ENCODE results near the gene NCF2. TPM values are rescaled to one million over a fixed set of nuclear protein-coding genes. Genes with fewer than 3 reads are reported as not detected.

Gene NCF2
- total and polyA plus RNA-seq, 2 donors, result 11.9 to 13.3 TPM

DNA sequence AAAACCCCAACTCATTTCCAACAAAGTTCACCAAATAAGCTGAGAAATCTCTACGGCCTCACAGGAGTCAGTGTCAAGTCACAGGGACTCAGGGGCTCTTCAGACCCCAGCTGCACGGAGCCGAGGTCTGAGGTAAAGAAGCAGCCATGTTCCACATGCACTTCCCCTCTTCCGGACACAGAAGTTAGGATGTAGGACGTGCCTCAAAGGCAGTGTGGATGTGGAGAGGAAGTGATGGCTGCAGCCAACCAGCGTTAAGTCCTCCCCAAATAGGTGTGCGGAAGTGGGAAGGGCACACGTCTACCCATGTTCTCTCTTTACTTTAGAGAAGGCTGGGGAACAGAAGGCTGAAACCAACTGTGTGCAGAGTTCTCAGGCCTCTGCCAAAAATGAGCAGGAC lies 14.6 kb upstream of the NCF2 start:
- no peak overlapping the region for H3K27ac ChIP-seq (ENCODE audit: low read depth in 1 of 2, low read length in 1 of 2)
- WGBS, result 93% methylated on average over 8 of the region's 8 CpGs
- DNase-seq (ENCODE audit: low read depth in 6 of 9, low spot score in 9 of 9), result no peak
- H3K36me3 ChIP-seq (ENCODE audit: control insufficient read depth in 2 of 2, insufficient read depth in 2 of 2, low read length in 1 of 2), result no peaks in the 10 kb centered on the region
- no peak overlapping the region for H3K4me3 ChIP-seq (ENCODE audit: low read length in 2 of 2)
- H3K9me3 ChIP-seq (ENCODE audit: control insufficient read depth in 2 of 2, insufficient read depth in 1 of 2, low read length in 1 of 2), result no peaks in the 10 kb centered on the region
- no peaks in the 10 kb centered on the region for H3K27me3 ChIP-seq (ENCODE audit: control insufficient read depth in 2 of 2, insufficient read depth in 1 of 2, low read length in 1 of 2)
- no peaks in the 10 kb centered on the region for H3K4me1 ChIP-seq (ENCODE audit: control insufficient read depth in 2 of 2, insufficient read depth in 2 of 2, low read length in 2 of 2)

DNA sequence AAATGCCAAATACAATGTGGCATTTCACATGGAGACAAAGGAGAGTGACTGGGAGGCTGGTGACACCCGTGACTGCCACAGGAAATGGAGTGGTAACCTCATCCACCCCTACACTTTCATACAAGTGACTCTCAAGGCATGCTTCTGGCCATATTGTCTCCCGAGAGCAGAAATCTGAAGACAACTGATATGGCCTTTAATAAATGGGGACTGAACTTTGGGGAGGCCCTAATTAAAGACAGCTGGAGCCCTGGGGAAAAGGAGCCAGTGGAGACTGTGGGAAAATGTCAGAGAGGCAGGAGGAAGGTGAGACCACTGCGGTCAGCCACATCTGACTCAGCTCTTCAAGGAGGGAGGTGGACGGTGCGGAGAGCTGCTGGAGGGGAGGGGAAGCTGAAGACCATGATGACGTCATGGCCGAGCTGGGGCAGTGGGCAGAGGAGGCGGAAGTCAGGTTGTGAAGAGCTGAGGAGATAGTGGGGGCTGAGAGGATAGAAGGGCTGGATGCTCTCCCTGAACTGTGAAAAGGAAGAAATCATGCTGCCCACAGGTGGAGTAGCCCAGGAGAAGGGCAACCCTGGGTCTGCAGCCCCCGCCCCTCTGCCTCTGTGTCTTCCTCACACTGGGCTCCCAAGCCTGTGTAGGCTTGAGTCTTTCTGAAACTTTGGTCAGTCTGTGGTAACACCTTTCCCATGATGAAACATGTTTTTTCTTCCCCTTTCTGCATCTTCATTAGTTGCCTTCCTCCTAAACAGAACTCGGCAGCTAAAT lies 14.0 kb upstream of the NCF2 start:
- DNase-seq (ENCODE audit: low read depth in 6 of 9, low spot score in 9 of 9), result no peak
- WGBS, result 81% methylated on average over 10 of the region's 10 CpGs
- H3K4me1 ChIP-seq (ENCODE audit: control insufficient read depth in 2 of 2, insufficient read depth in 2 of 2, low read length in 2 of 2), result no peaks in the 10 kb centered on the region
- no peaks in the 10 kb centered on the region for H3K27me3 ChIP-seq (ENCODE audit: control insufficient read depth in 2 of 2, insufficient read depth in 1 of 2, low read length in 1 of 2)
- H3K36me3 ChIP-seq (ENCODE audit: control insufficient read depth in 2 of 2, insufficient read depth in 2 of 2, low read length in 1 of 2), result no peaks in the 10 kb centered on the region
- H3K4me3 ChIP-seq (ENCODE audit: low read length in 2 of 2), result no peak overlapping the region
- no peak overlapping the region for H3K27ac ChIP-seq (ENCODE audit: low read depth in 1 of 2, low read length in 1 of 2)
- no peaks in the 10 kb centered on the region for H3K9me3 ChIP-seq (ENCODE audit: control insufficient read depth in 2 of 2, insufficient read depth in 1 of 2, low read length in 1 of 2)

DNA sequence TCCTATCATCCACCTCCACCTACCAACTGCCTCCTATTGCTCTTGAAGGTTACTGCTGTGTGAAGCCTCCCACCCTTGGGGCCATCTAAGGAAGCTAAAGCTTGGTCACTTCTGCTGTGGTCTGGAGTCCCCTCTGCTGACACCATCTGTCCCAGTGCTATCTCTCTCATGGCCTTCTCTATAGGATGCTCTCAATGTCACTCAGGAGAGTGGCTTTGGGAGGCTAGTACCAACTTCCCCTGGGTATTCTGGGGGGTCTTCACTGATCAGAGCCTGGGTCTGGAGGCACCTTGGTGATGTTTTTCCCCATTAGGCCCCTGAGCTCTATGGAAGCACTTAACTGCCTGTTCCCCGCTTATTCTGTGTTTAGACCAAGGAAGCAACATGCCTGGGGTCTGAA lies 12.3 kb upstream of the NCF2 start:
- WGBS, result 100% methylated on average over 1 of the region's 1 CpG
- Histone ChIP-seq H3K9me3 (ENCODE audit: control insufficient read depth in 2 of 2, insufficient read depth in 1 of 2, low read length in 1 of 2) (no peaks in the 10 kb centered on the region), H3K27ac (ENCODE audit: low read depth in 1 of 2, low read length in 1 of 2) (no peak overlapping the region), H3K36me3 (ENCODE audit: control insufficient read depth in 2 of 2, insufficient read depth in 2 of 2, low read length in 1 of 2) (no peaks in the 10 kb centered on the region), H3K4me1 (ENCODE audit: control insufficient read depth in 2 of 2, insufficient read depth in 2 of 2, low read length in 2 of 2) (no peaks in the 10 kb centered on the region), H3K4me3 (ENCODE audit: low read length in 2 of 2) (no peak overlapping the region), H3K27me3 (ENCODE audit: control insufficient read depth in 2 of 2, insufficient read depth in 1 of 2, low read length in 1 of 2) (no peaks in the 10 kb centered on the region)
- no peak for DNase-seq (ENCODE audit: low read depth in 6 of 9, low spot score in 9 of 9)

DNA sequence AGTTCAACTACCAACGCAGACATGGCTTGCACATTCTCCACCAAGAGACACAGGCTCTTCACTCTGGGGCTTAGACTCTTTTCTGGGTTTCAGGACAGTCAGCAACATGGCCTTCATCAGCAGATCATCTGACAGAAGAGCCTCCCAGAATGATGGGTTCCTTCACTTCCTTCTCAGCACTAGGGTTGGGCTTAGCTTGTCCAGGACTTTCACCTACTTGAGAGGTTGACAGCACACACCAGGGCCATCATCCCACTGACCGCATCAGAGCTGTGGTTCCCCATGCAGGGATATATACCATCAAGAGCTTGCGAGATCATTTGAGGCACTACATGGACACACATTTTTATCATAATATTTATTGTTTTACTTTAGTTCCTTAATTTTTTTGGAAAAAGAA lies 10.4 kb upstream of the NCF2 start:
- H3K27me3 ChIP-seq (ENCODE audit: control insufficient read depth in 2 of 2, insufficient read depth in 1 of 2, low read length in 1 of 2), result no peaks in the 10 kb centered on the region
- H3K4me1 ChIP-seq (ENCODE audit: control insufficient read depth in 2 of 2, insufficient read depth in 2 of 2, low read length in 2 of 2), result no peaks in the 10 kb centered on the region
- H3K36me3 ChIP-seq (ENCODE audit: control insufficient read depth in 2 of 2, insufficient read depth in 2 of 2, low read length in 1 of 2), result no peaks in the 10 kb centered on the region
- no peak for DNase-seq (ENCODE audit: low read depth in 6 of 9, low spot score in 9 of 9)
- H3K27ac ChIP-seq (ENCODE audit: low read depth in 1 of 2, low read length in 1 of 2), result peak overlapping the region in 1 of 2 donors; percentile 3
- WGBS, result 96% methylated on average over 3 of the region's 3 CpGs
- no peak overlapping the region for H3K4me3 ChIP-seq (ENCODE audit: low read length in 2 of 2)
- no peaks in the 10 kb centered on the region for H3K9me3 ChIP-seq (ENCODE audit: control insufficient read depth in 2 of 2, insufficient read depth in 1 of 2, low read length in 1 of 2)

DNA sequence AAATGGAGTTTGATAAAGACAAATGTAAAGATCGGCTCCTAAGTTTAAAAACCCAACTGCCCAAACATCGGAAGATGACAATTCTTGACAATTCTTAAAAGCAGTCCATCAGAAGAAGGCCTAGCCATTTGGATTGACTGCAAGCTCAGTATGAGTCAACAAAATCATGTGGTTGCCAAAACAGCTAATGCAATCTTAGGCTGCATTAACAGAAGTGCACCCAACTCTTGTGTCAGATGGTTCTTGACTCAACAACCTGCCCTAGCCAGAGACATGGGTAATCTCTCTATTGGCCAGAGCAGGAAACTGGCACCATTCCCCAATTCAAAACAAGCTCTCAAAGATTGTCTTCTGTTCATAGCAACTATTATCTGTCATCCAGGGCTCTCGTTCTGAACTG lies 9.9 kb upstream of the NCF2 start:
- Histone ChIP-seq H3K4me1 (ENCODE audit: control insufficient read depth in 2 of 2, insufficient read depth in 2 of 2, low read length in 2 of 2) (no peaks in the 10 kb centered on the region), H3K27ac (ENCODE audit: low read depth in 1 of 2, low read length in 1 of 2) (no peak overlapping the region), H3K9me3 (ENCODE audit: control insufficient read depth in 2 of 2, insufficient read depth in 1 of 2, low read length in 1 of 2) (no peaks in the 10 kb centered on the region), H3K27me3 (ENCODE audit: control insufficient read depth in 2 of 2, insufficient read depth in 1 of 2, low read length in 1 of 2) (no peaks in the 10 kb centered on the region), H3K36me3 (ENCODE audit: control insufficient read depth in 2 of 2, insufficient read depth in 2 of 2, low read length in 1 of 2) (no peaks in the 10 kb centered on the region), H3K4me3 (ENCODE audit: low read length in 2 of 2) (no peak overlapping the region)
- no peak for DNase-seq (ENCODE audit: low read depth in 6 of 9, low spot score in 9 of 9)
- 97% methylated on average over 3 of the region's 3 CpGs for WGBS

DNA sequence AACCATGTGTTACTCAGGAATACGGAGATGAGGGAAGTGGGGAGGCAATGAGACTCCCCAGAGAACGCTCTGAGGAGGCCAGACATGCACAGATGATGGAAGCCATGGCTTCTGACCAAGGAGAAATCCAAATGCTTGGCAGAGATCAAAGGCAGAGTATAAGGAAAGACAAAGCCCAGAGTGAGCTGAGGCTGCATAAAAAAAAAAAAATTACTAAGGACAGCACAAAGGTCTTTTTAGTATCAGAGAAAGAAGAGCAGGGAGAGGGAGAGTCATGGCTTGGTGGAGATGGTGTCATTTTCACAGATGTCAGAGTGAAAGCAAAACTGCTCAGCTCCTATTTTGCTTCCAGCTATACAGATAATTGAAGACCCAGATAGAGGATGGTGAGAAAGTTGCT lies 8.1 kb upstream of the NCF2 start:
- H3K27me3 ChIP-seq (ENCODE audit: control insufficient read depth in 2 of 2, insufficient read depth in 1 of 2, low read length in 1 of 2), result no peaks in the 10 kb centered on the region
- no peak overlapping the region for H3K4me3 ChIP-seq (ENCODE audit: low read length in 2 of 2)
- no peak for DNase-seq (ENCODE audit: low read depth in 6 of 9, low spot score in 9 of 9)
- H3K36me3 ChIP-seq (ENCODE audit: control insufficient read depth in 2 of 2, insufficient read depth in 2 of 2, low read length in 1 of 2), result no peaks in the 10 kb centered on the region
- 90% methylated on average over 2 of the region's 2 CpGs for WGBS
- H3K4me1 ChIP-seq (ENCODE audit: control insufficient read depth in 2 of 2, insufficient read depth in 2 of 2, low read length in 2 of 2), result no peaks in the 10 kb centered on the region
- H3K27ac ChIP-seq (ENCODE audit: low read depth in 1 of 2, low read length in 1 of 2), result peak overlapping the region in 1 of 2 donors; percentile 51
- no peaks in the 10 kb centered on the region for H3K9me3 ChIP-seq (ENCODE audit: control insufficient read depth in 2 of 2, insufficient read depth in 1 of 2, low read length in 1 of 2)

DNA sequence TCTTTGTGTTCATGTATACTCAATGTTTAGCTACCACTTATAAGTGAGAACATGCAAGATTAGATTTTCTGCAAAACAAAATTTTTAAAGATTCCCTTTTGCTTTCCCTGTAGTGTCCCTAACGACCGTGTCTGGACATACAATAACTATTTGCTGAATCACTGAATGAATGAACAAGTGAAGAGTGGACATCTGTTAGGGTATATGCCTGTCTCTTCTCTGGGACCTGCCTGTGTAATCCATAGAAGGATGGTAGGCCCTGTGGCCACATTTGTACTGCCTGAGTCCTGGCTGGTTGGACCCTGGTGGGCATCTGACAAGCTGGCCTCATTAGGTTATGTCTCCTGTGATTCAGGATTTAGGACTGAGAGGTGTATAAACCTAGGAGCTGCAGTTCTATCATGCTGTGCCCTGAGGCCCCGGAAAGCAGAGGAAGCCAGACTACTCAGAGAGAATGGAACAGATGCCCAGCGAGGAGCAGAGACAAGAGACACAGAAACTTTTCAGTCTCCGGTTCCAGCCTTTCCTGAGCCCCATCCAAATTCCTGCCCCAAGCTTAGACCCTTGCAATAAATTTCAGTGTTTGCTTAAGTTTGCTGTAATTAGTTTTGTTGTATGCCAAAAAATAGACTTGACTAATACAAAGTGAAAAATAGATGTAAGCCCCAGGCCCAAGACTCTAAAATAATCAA lies 7.5 kb upstream of the NCF2 start:
- no peak overlapping the region for H3K4me3 ChIP-seq (ENCODE audit: low read length in 2 of 2)
- peak overlapping the region in 1 of 2 donors; percentile 2 for H3K27ac ChIP-seq (ENCODE audit: low read depth in 1 of 2, low read length in 1 of 2)
- H3K4me1 ChIP-seq (ENCODE audit: control insufficient read depth in 2 of 2, insufficient read depth in 2 of 2, low read length in 2 of 2), result no peaks in the 10 kb centered on the region
- no peaks in the 10 kb centered on the region for H3K36me3 ChIP-seq (ENCODE audit: control insufficient read depth in 2 of 2, insufficient read depth in 2 of 2, low read length in 1 of 2)
- DNase-seq (ENCODE audit: low read depth in 6 of 9, low spot score in 9 of 9), result no peak
- WGBS, result 87% methylated on average over 5 of the region's 5 CpGs
- H3K27me3 ChIP-seq (ENCODE audit: control insufficient read depth in 2 of 2, insufficient read depth in 1 of 2, low read length in 1 of 2), result no peaks in the 10 kb centered on the region
- H3K9me3 ChIP-seq (ENCODE audit: control insufficient read depth in 2 of 2, insufficient read depth in 1 of 2, low read length in 1 of 2), result no peaks in the 10 kb centered on the region

DNA sequence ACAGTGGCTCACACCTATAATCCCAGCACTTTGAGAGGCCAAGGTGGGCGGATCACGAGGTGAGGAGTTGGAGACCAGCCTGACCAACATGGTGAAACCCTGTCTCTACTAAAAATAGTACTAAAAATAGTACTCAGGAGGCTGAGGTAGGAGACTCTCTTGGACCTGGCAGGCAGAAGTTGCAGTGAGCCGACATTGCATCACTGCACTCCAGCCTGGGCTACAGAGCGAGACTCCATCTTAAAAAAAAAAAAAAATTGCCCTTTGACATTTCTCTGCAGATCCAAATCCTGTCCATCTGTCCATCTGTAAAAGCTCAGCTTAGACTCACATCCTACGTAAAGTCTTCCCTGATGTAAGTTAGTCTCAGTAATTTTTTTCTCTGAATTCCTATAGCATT lies 6.2 kb upstream of the NCF2 start:
- DNase-seq (ENCODE audit: low read depth in 6 of 9, low spot score in 9 of 9), result no peak
- H3K4me3 ChIP-seq (ENCODE audit: low read length in 2 of 2), result no peak overlapping the region
- no peaks in the 10 kb centered on the region for H3K27me3 ChIP-seq (ENCODE audit: control insufficient read depth in 2 of 2, insufficient read depth in 1 of 2, low read length in 1 of 2)
- no peaks in the 10 kb centered on the region for H3K9me3 ChIP-seq (ENCODE audit: control insufficient read depth in 2 of 2, insufficient read depth in 1 of 2, low read length in 1 of 2)
- no peaks in the 10 kb centered on the region for H3K36me3 ChIP-seq (ENCODE audit: control insufficient read depth in 2 of 2, insufficient read depth in 2 of 2, low read length in 1 of 2)
- no peak overlapping the region for H3K27ac ChIP-seq (ENCODE audit: low read depth in 1 of 2, low read length in 1 of 2)
- H3K4me1 ChIP-seq (ENCODE audit: control insufficient read depth in 2 of 2, insufficient read depth in 2 of 2, low read length in 2 of 2), result no peaks in the 10 kb centered on the region
- WGBS, result 96% methylated on average over 5 of the region's 5 CpGs

DNA sequence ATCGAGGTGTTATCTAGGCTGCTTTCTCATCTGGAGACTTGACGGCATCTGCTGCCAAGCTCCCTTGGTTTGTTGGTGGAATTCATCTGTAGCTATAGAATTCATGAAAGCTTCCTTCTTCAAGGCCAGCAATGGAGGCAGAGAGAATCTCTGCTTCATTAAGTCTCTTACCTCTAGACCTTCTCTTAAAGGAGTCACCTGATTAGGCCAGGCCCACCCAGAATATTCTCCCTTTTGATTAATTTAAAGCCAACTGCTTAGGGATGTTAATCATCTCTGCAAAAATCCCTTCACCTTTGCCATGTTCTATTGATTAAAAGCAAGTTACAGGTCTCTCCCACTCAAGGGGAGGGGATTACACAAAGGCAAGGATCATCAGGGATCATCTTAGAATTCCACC lies 5.3 kb upstream of the NCF2 start:
- no peak for DNase-seq (ENCODE audit: low read depth in 6 of 9, low spot score in 9 of 9)
- Histone ChIP-seq H3K4me3 (ENCODE audit: low read length in 2 of 2) (no peak overlapping the region), H3K4me1 (ENCODE audit: control insufficient read depth in 2 of 2, insufficient read depth in 2 of 2, low read length in 2 of 2) (peaks cover 0 to 4% of the 10 kb centered on the region in 2 donors), H3K27ac (ENCODE audit: low read depth in 1 of 2, low read length in 1 of 2) (no peak overlapping the region), H3K27me3 (ENCODE audit: control insufficient read depth in 2 of 2, insufficient read depth in 1 of 2, low read length in 1 of 2) (no peaks in the 10 kb centered on the region), H3K9me3 (ENCODE audit: control insufficient read depth in 2 of 2, insufficient read depth in 1 of 2, low read length in 1 of 2) (no peaks in the 10 kb centered on the region), H3K36me3 (ENCODE audit: control insufficient read depth in 2 of 2, insufficient read depth in 2 of 2, low read length in 1 of 2) (no peaks in the 10 kb centered on the region)
- 98% methylated on average over 2 of the region's 2 CpGs for WGBS
